Activated CD8-positive, alpha-beta T cell treated with anti-CD3 and anti-CD28 coated beads for 36 hours (primary cell): Measurements from ENCODE around the gene SPOCK3. TPM values are rescaled to one million over a fixed set of nuclear protein-coding genes. Genes with fewer than 3 reads are reported as not detected.
A peak's percentile ranks its signal among the peaks of the same experiment; 100 is the strongest.

ENCODE experiments used
- ATAC-seq: fragments of 200-7000 bp; cut with Tn5 transposase; one replicate; pipeline ENCODE4 v1.10.0; 2021; ENCODE audit warnings: mild to moderate bottlenecking, moderate library complexity
- CTCF ChIA-PET: fragments of 350-600 bp; sonication (Branson Sonifier 250); formaldehyde crosslinking; loops from one replicate; lab custom pipeline; 2021; ENCODE audit warnings: antibody characterized with exemption; lab: Charles Lee
- POLR2A ChIA-PET: fragments of 350-600 bp; sonication (Branson Sonifier 250); formaldehyde crosslinking; loops from one replicate; lab custom pipeline; 2021; ENCODE audit warnings: antibody characterized with exemption; lab: Charles Lee
- DNase-seq: peaks from one replicate; pipeline ENCODE4 v3.0.0-alpha.2; 2020
- H3K27ac Mint-ChIP-seq: one replicate; pipeline ENCODE4 v1.8.0; 2021; ENCODE audit warnings: mild to moderate bottlenecking, mixed read lengths
- H3K27me3 Mint-ChIP-seq: one replicate; pipeline ENCODE4 v1.8.0; 2021; ENCODE audit warnings: mixed read lengths
- H3K36me3 Mint-ChIP-seq: one replicate; pipeline ENCODE4 v1.8.0; 2021; ENCODE audit warnings: low read depth, mixed read lengths
- H3K4me1 Mint-ChIP-seq: one replicate; pipeline ENCODE4 v1.8.0; 2021; ENCODE audit warnings: low read depth, mixed read lengths
- H3K4me3 Mint-ChIP-seq: one replicate; pipeline ENCODE4 v1.8.0; 2021; ENCODE audit warnings: mild to moderate bottlenecking, moderate library complexity, mixed read lengths
- H3K9me3 Mint-ChIP-seq: one replicate; pipeline ENCODE4 v1.8.0; 2021; ENCODE audit warnings: mixed read lengths
- intact Hi-C: fragments of 100-400 bp; cut with micrococcal nuclease; formaldehyde crosslinking; loops from one replicate; pipeline ENCODE4 v1.10.0; 2022
- total RNA-seq, 2 experiments: library from RNA; stranded (reverse); gene quantifications; one replicate each; pipeline ENCODE4 v1.2.3, GENCODE V29; 2021
- TF ChIP-seq, protein P1 (sequence below): fragments of 200-600 bp; IDR thresholded peaks from one replicate; pipeline ENCODE4 v1.8.0; 2022; ENCODE audit warnings: antibody characterized with exemption, mild to moderate bottlenecking

SPOCK3 gene
- total RNA-seq, 2 experiments from 2014 or later, result not detected

DNA sequence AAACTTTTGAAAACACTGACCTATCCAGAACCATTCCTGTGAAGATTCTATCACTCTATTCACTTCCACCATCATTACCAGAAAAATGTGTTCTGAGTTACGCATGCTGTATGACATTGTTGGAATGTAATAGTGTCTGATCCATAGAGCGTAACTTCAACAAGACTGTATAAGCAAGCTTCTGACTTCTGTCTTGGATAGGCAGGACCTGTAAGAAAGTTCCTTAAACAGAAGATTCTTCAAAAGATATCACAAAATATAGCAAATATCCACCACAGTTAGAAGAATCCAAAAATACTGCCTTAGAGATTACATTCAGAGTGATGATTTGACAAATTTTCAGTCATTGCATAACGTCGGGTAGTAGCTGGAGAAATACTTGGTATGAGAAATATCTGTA lies 14.0 kb upstream of the SPOCK3 start:
- Mint-ChIP-seq H3K9me3 (no peaks in the 10 kb centered on the region), H3K27me3 (no peaks in the 10 kb centered on the region), H3K27ac (no peak overlapping the region), H3K4me1 (no peaks in the 10 kb centered on the region), H3K4me3 (no peak overlapping the region), H3K36me3 (no peaks in the 10 kb centered on the region)
- intact Hi-C loops, result no loop called here
- no peak for ATAC-seq
- TF ChIP-seq, protein P1, sequence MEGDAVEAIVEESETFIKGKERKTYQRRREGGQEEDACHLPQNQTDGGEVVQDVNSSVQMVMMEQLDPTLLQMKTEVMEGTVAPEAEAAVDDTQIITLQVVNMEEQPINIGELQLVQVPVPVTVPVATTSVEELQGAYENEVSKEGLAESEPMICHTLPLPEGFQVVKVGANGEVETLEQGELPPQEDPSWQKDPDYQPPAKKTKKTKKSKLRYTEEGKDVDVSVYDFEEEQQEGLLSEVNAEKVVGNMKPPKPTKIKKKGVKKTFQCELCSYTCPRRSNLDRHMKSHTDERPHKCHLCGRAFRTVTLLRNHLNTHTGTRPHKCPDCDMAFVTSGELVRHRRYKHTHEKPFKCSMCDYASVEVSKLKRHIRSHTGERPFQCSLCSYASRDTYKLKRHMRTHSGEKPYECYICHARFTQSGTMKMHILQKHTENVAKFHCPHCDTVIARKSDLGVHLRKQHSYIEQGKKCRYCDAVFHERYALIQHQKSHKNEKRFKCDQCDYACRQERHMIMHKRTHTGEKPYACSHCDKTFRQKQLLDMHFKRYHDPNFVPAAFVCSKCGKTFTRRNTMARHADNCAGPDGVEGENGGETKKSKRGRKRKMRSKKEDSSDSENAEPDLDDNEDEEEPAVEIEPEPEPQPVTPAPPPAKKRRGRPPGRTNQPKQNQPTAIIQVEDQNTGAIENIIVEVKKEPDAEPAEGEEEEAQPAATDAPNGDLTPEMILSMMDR, result no peak
- ChIA-PET POLR2A (no interaction called here), CTCF (no interaction called here)
- DNase-seq, result no peak

DNA sequence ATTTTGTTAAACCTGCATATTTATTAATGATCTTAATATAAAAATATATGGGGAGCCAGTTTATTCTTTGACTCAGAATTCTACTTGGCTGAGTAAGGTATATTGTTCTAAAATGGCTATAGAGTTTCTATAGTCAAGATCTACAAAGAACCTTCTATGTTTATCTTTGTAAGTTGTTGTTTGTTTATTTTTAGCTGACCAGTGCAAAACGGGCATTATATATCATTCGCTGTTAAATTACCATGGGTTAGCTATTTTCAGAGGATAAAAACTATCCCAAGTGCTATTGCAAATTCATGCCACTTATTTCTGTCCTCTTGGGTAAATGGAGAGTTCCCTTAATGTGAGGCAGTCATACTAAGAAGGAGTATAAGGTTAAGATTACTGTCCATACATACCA lies 5.3 kb upstream of the SPOCK3 start:
- peaks cover 11% of the 10 kb centered on the region for H3K27me3 Mint-ChIP-seq
- ATAC-seq, result no peak
- H3K27ac Mint-ChIP-seq, result no peak overlapping the region
- peaks cover 2% of the 10 kb centered on the region for H3K9me3 Mint-ChIP-seq
- DNase-seq, result no peak
- TF ChIP-seq, protein P1, result no peak
- H3K4me1 Mint-ChIP-seq, result peaks cover under 1% of the 10 kb centered on the region
- POLR2A ChIA-PET, result no interaction called here
- CTCF ChIA-PET, result no interaction called here
- intact Hi-C loops, result no loop called here
- H3K36me3 Mint-ChIP-seq, result no peaks in the 10 kb centered on the region
- no peak overlapping the region for H3K4me3 Mint-ChIP-seq

DNA sequence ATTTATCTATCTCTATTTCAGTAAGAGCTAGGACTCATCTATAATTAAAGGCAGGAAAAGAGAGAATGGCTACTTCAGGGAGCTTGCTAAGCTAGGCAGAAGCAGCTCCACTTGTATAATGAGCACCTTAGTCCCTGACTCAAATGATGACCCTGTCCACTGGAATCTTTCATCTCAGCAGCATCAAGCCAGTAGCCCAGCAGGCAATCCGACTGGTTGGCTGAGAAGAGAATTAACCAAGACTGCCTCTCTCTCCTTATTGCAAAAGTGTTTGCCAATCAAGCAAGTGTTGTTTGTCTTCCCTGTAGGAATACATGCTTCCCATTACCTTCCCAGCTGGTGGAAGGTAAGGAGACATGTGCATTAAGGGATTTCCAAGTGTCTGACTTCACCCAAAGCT lies 3.9 kb upstream of the SPOCK3 start:
- H3K4me3 Mint-ChIP-seq, result no peak overlapping the region
- peaks cover 22% of the 10 kb centered on the region for H3K27me3 Mint-ChIP-seq
- DNase-seq (no peak), ATAC-seq (no peak)
- TF ChIP-seq, protein P1, result no peak
- no peaks in the 10 kb centered on the region for H3K36me3 Mint-ChIP-seq
- no peak overlapping the region for H3K27ac Mint-ChIP-seq
- CTCF ChIA-PET, result no interaction called here
- POLR2A ChIA-PET, result no interaction called here
- peaks cover 5% of the 10 kb centered on the region for H3K4me1 Mint-ChIP-seq
- intact Hi-C loops, result no loop called here
- H3K9me3 Mint-ChIP-seq, result peaks cover 2% of the 10 kb centered on the region

DNA sequence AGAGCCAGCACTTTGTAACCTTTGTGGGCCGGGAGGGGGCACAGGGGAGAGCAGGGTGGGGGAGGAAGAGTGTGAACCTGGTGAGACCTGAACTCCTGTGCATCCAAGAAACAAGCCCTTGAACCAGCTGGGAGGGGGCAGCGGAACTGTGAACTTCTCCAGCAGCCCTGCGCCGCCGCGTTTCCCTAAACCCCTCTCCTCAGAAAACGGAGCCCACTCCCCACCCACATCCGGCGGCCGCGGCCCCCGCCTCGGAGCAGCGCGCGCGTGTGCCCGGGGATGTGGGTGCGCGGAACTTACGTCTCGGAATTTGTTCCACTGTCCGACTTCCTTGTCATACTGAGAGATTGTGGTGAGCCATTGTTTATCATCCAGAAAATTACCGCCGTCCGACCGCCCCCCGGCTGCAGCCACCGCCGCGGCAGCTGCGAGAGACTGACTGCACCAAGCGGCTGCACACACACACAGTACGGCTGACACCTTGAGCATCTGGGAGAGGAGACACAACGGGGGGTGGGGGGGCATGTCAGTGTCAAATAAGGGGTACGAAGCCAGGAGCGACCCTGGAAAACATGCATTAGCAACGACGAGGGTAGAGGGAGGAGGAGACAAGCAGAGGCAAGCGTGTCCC lies 494 bp downstream of the SPOCK3 start:
- Mint-ChIP-seq H3K4me3 (peak overlapping the region; percentile 35), H3K27ac (no peak overlapping the region), H3K9me3 (no peaks in the 10 kb centered on the region), H3K27me3 (peaks cover 23% of the 10 kb centered on the region), H3K4me1 (peaks cover 5% of the 10 kb centered on the region), H3K36me3 (no peaks in the 10 kb centered on the region)
- intact Hi-C loops, result no loop called here
- ChIA-PET CTCF (no interaction called here), POLR2A (no interaction called here)
- DNase-seq (peak; percentile 18), ATAC-seq (peak; percentile 24)
- TF ChIP-seq, protein P1, result no peak

DNA sequence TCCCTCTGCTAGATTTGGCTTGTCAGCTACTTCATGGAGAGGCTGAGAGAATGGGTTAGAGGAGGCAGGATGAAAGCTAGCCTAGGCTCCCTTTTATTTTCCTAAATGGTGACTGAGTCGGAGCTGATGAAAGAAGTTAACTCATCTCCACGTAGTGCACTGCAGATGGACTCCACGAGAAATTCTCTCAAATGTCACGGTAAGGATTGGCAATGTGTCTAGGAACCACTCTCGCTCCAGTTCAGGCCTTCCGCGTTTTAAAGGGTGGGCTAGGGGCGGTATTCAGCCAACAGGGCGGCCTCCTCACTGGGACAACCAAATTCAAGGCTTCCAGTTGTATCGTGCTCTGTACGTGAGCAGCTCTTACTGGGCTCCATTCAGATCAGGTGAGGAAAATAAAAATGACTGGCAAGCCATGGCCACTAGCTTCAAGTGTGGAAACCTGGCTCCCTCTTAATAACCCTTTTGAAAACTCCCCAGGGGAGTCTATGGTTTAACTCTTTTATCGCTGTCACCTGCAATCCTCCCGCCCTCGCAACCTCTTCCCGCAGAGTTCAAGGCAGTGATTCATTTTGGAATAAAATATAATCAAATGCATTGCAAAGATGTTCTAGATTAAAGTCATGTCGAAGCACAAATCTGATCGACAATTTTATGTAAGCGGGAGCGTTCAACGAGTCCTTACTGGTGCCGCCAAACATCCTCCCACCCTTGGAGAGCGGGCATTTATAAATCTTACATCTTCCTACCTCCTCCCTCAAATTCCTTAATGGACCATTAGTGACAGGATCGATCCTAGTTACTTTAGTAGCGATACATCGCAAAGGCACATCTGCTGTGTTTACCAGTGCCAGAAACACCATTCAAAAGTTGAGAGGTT lies 1.2 kb downstream of the SPOCK3 start:
- CTCF ChIA-PET, result no interaction called here
- DNase-seq, result no peak

More for the DNA sequence above, 1.2 kb downstream of the SPOCK3 start:
- intact Hi-C loops, result no loop called here
- peaks cover 5% of the 10 kb centered on the region for H3K4me1 Mint-ChIP-seq
- H3K9me3 Mint-ChIP-seq, result no peaks in the 10 kb centered on the region
- TF ChIP-seq, protein P1, result no peak
- peak overlapping the region; percentile 3 for H3K4me3 Mint-ChIP-seq
- H3K36me3 Mint-ChIP-seq, result no peaks in the 10 kb centered on the region
- H3K27ac Mint-ChIP-seq, result no peak overlapping the region
- H3K27me3 Mint-ChIP-seq, result peaks cover 23% of the 10 kb centered on the region
- POLR2A ChIA-PET, result no interaction called here
- ATAC-seq, result no peak
